Smooth muscle cell (in vitro differentiated cells): ENCODE data around the gene CDC123. TPM values are rescaled to one million over a fixed set of nuclear protein-coding genes. Genes with fewer than 3 reads are reported as not detected.
A peak's percentile ranks its signal among the peaks of the same experiment; 100 is the strongest.

Source experiments
- DNase-seq: peaks from one replicate; lab custom pipeline; 2025; ENCODE audit not compliant: unreplicated experiment; lab: John Stamatoyannopoulos, UW
- H2AFZ ChIP-seq: fragments of 200-600 bp; sonication (generic); 2 replicates; pipeline ENCODE4 v1.6.0; 2016; ENCODE audit warnings: antibody characterized with exemption, low read depth, mild to moderate bottlenecking
- H3F3A ChIP-seq: fragments of 200-600 bp; sonication (generic); 2 replicates; pipeline ENCODE4 v1.6.0; 2017; ENCODE audit warnings: antibody characterized with exemption, low read depth
- H3K27ac ChIP-seq: fragments of 200-600 bp; sonication (generic); 2 replicates; pipeline ENCODE4 v1.5.1; 2016; ENCODE audit warnings: low read depth, mild to moderate bottlenecking
- H3K27me3 ChIP-seq: fragments of 200-600 bp; sonication (generic); 2 replicates; pipeline ENCODE4 v1.6.1; 2016; ENCODE audit warnings: low read depth, mild to moderate bottlenecking
- H3K36me3 ChIP-seq: fragments of 200-600 bp; sonication (generic); 2 replicates; pipeline ENCODE4 v1.5.1; 2016; ENCODE audit warnings: low read depth
- H3K4me1 ChIP-seq: fragments of 200-600 bp; sonication (generic); 2 replicates; pipeline ENCODE4 v1.5.1; 2016; ENCODE audit warnings: low read depth
- H3K4me2 ChIP-seq: fragments of 200-600 bp; sonication (generic); 2 replicates; pipeline ENCODE4 v1.6.0; 2016; ENCODE audit warnings: mild to moderate bottlenecking
- H3K4me3 ChIP-seq: fragments of 200-600 bp; sonication (generic); 2 replicates; pipeline ENCODE4 v1.5.1; 2016; ENCODE audit warnings: mild to moderate bottlenecking
- H3K79me2 ChIP-seq: fragments of 200-600 bp; sonication (generic); 2 replicates; pipeline ENCODE4 v1.6.0; 2016; ENCODE audit warnings: low read depth, mild to moderate bottlenecking
- H3K9ac ChIP-seq: fragments of 200-600 bp; sonication (generic); 2 replicates; pipeline ENCODE4 v1.6.0; 2016; ENCODE audit warnings: low read depth
- H3K9me3 ChIP-seq: fragments of 200-600 bp; sonication (generic); replicated peaks from 2 replicates; pipeline ENCODE4 v1.5.1; 2016; ENCODE audit warnings: low read depth
- H4K20me1 ChIP-seq: fragments of 200-600 bp; sonication (generic); 2 replicates; pipeline ENCODE4 v1.6.0; 2016; ENCODE audit warnings: low read depth
- CTCF ChIP-seq: fragments of 200-600 bp; sonication (generic); IDR thresholded peaks from 2 replicates; pipeline ENCODE4 v1.5.1; 2017; ENCODE audit warnings: borderline replicate concordance, mild to moderate bottlenecking, antibody characterized with exemption; ENCODE audit not compliant: insufficient read depth, poor library complexity, severe bottlenecking
- WGBS: methylation state at CpG from one replicate; pipeline ENCODE4 v1.1.7; 2016; ENCODE audit warnings: low lambda C conversion rate; 5-methylcytosine and 5-hydroxymethylcytosine counted together
- polyA plus RNA-seq: library from polyadenylated mRNA; unstranded; fragments of >200 nt; fragmentation: Nextera tagmentation; extraction: Ambion mirVana; gene quantifications from 2 replicates; pipeline ENCODE4 v1.2.1, GENCODE V29; 2016
- total RNA-seq: library from RNA; depleted of rRNA; stranded (reverse); fragments of >200 nt; gene quantifications from 2 replicates; pipeline ENCODE4 v1.2.3, GENCODE V29; 2014

The CDC123 gene
- total and polyA plus RNA-seq, 2 experiments from 2014 or later = 78.2 to 97.2 TPM

- Histone ChIP-seq H3K36me3 (peaks cover 3% of the 10 kb centered on the region), H4K20me1 (no peaks in the 10 kb centered on the region), H3K9ac (no peak overlapping the region), H3K79me2 (no peaks in the 10 kb centered on the region), H3K4me1 (peaks cover 13% of the 10 kb centered on the region), H3K9me3 (no peaks in the 10 kb centered on the region), H3K27ac (no peak overlapping the region), H3K27me3 (no peaks in the 10 kb centered on the region), H3K4me2 (no peak overlapping the region), H3K4me3 (no peak overlapping the region), H2AFZ (no peak overlapping the region), H3F3A (peaks cover 9% of the 10 kb centered on the region)
- WGBS = 89% methylated on average over 8 of the region's 8 CpGs
- DNase-seq = no peak
- no peak for TF ChIP-seq CTCF
Observed at GRCh38 chr10:12238821-12239220, 42.8 kb downstream of the CDC123 start.

GRCh38 chr10:12241810-12242529 is 46.0 kb downstream of the CDC123 start:
- H4K20me1 ChIP-seq = no peaks in the 10 kb centered on the region
- 40% methylated on average over 19 of the region's 19 CpGs for WGBS
- peak overlapping the region; percentile 90 for H3K27ac ChIP-seq
- no peak overlapping the region for H2AFZ ChIP-seq
- no peaks in the 10 kb centered on the region for H3K9me3 ChIP-seq
- H3K36me3 ChIP-seq = peaks cover 2% of the 10 kb centered on the region
- no peak overlapping the region for H3K4me3 ChIP-seq
- DNase-seq = no peak
- no peaks in the 10 kb centered on the region for H3K27me3 ChIP-seq
- H3K9ac ChIP-seq = peak overlapping the region; percentile 76
- H3K79me2 ChIP-seq = no peaks in the 10 kb centered on the region
- TF ChIP-seq CTCF = no peak
- peaks cover 4% of the 10 kb centered on the region for H3F3A ChIP-seq
- peaks cover 4% of the 10 kb centered on the region for H3K4me1 ChIP-seq
- peak overlapping the region; percentile 56 for H3K4me2 ChIP-seq

GRCh38 chr10:12243864-12244620 is 48.1 kb downstream of the CDC123 start:
- no peak for TF ChIP-seq CTCF
- Histone ChIP-seq H4K20me1 (no peaks in the 10 kb centered on the region), H3K9me3 (no peaks in the 10 kb centered on the region), H3K27ac (no peak overlapping the region), H3K4me1 (peaks cover 4% of the 10 kb centered on the region), H3K9ac (no peak overlapping the region), H3F3A (peaks cover 4% of the 10 kb centered on the region), H2AFZ (no peak overlapping the region), H3K36me3 (no peaks in the 10 kb centered on the region), H3K27me3 (no peaks in the 10 kb centered on the region), H3K4me2 (no peak overlapping the region), H3K4me3 (no peak overlapping the region), H3K79me2 (no peaks in the 10 kb centered on the region)
- 94% methylated on average over 18 of the region's 18 CpGs for WGBS
- no peak for DNase-seq
